CD4-positive, CD25-positive, alpha-beta regulatory T cell (primary cell): Measurements from ENCODE around the gene RPRD2. TPM values are rescaled to one million over a fixed set of nuclear protein-coding genes. Genes with fewer than 3 reads are reported as not detected.
"Not testable (repeated sequence)": the region's sequence is repeated elsewhere in the genome, so short reads cannot be mapped to it uniquely, and the experiment has no call there.

Experiments used
- ATAC-seq, 2 donors: fragments of 150-1000 bp; cut with Tn5 transposase; one replicate each; pipeline ENCODE4 v1.10.0; 2021; ENCODE audit warnings: low read depth in 2 of 2, moderate number of reproducible peaks in 2 of 2, moderate library complexity in 1 of 2
- DNase-seq, 3 donors: peaks; one replicate each; pipeline versions ENCODE4 v3.0.0 to v3.0.0-alpha.2; 2012 to 2022; ENCODE audit warnings: mixed read lengths in 1 of 3
- H3K27ac ChIP-seq: one replicate; pipeline ENCODE4 v1.7.0; 2013; ENCODE audit warnings: mild to moderate bottlenecking, low read length; ENCODE audit not compliant: insufficient read depth, poor library complexity, severe bottlenecking
- H3K27me3 ChIP-seq: one replicate; pipeline ENCODE4 v1.7.0; 2013; ENCODE audit warnings: low read length; ENCODE audit not compliant: control insufficient read depth, insufficient read depth
- H3K36me3 ChIP-seq: one replicate; pipeline ENCODE4 v1.7.0; 2013; ENCODE audit warnings: mild to moderate bottlenecking, low read length, moderate library complexity; ENCODE audit not compliant: control insufficient read depth, insufficient read depth
- H3K4me1 ChIP-seq: 2 replicates; pipeline ENCODE4 v1.7.0; 2013; ENCODE audit warnings: mild to moderate bottlenecking, low read length; ENCODE audit not compliant: insufficient read depth, control insufficient read depth, poor library complexity, severe bottlenecking
- H3K4me3 ChIP-seq: one replicate; pipeline ENCODE4 v1.7.0; 2013; ENCODE audit warnings: low read depth, mild to moderate bottlenecking, low read length, moderate library complexity
- H3K9me3 ChIP-seq, 2 experiments: 1 replicate in 1 of 2; 2 replicates in 1 of 2; pipeline ENCODE4 v1.7.0; 2013; ENCODE audit warnings: low read length in 2 of 2, mild to moderate bottlenecking in 1 of 2, moderate library complexity in 1 of 2; ENCODE audit not compliant: control insufficient read depth in 2 of 2
- H3K27ac Mint-ChIP-seq, 3 donors: one replicate each; pipeline ENCODE4 v1.8.0; 2020 to 2022; ENCODE audit warnings: mild to moderate bottlenecking in 3 of 3, mixed read lengths in 3 of 3, moderate library complexity in 2 of 3
- H3K27me3 Mint-ChIP-seq: one replicate; pipeline ENCODE4 v1.8.0; 2022; ENCODE audit warnings: mild to moderate bottlenecking, mixed read lengths
- H3K36me3 Mint-ChIP-seq: one replicate; pipeline ENCODE4 v1.8.0; 2020; ENCODE audit warnings: mixed read lengths
- H3K4me1 Mint-ChIP-seq, 4 donors: one replicate each; pipeline ENCODE4 v1.8.0; 2020 to 2022; ENCODE audit warnings: mixed read lengths in 4 of 4, mild to moderate bottlenecking in 1 of 4
- H3K4me3 Mint-ChIP-seq, 4 donors: one replicate each; pipeline ENCODE4 v1.8.0; 2020 to 2022; ENCODE audit warnings: mild to moderate bottlenecking in 4 of 4, mixed read lengths in 4 of 4, moderate library complexity in 3 of 4
- H3K9me3 Mint-ChIP-seq, 7 donors: one replicate each; pipeline ENCODE4 v1.8.0; 2020 to 2022; ENCODE audit warnings: mixed read lengths in 7 of 7, mild to moderate bottlenecking in 3 of 7, moderate library complexity in 2 of 7
- polyA plus RNA-seq, 4 donors: library from polyadenylated mRNA; unstranded; fragments of 300-500 nt; fragmentation: Illumina TruSeq; gene quantifications; one replicate each; pipeline ENCODE4 v1.2.3, GENCODE V29; 2021
- total RNA-seq: library from RNA; stranded (reverse); gene quantifications from one replicate; pipeline ENCODE4 v1.2.3, GENCODE V29; 2022

Gene RPRD2
- total RNA-seq: 51.3 TPM
- polyA plus RNA-seq: 10 to 100 TPM; 24.0 to 34.0 (median 32.5) TPM

- H3K27me3 ChIP-seq: no peaks in the 10 kb centered on the region
These were observed at the start of gene RPRD2 for GRCh38 chr1:150363426-150364230. TSS of gene RPRD2 (plus strand) at chr1:150364147. CDS start at chr1:150364715, 568 bp downstream.

GRCh38 chr1:150314691-150315090 is 49.3 kb upstream of the RPRD2 start:
- not testable (repeated sequence) for H3K4me1 ChIP-seq, DNase-seq, H3K27me3 Mint-ChIP-seq, H3K4me3 Mint-ChIP-seq, H3K9me3 ChIP-seq, H3K36me3 ChIP-seq, ATAC-seq, H3K4me3 ChIP-seq, H3K36me3 Mint-ChIP-seq, H3K27me3 ChIP-seq, H3K4me1 Mint-ChIP-seq, H3K27ac ChIP-seq, H3K9me3 Mint-ChIP-seq
- peak overlapping the region in 1 of 3 donors; percentile 33 for H3K27ac Mint-ChIP-seq

More at GRCh38 chr1:150363426-150364230, at the start of gene RPRD2:
- Histone ChIP-seq H3K36me3 (no peaks in the 10 kb centered on the region), H3K4me3 (peak within 1 kb of the TSS; percentile 100), H3K9me3 (no peaks in the 10 kb centered on the region), H3K4me1 (peaks cover 34% of the 10 kb centered on the region), H3K27ac (peak within 1 kb of the TSS; percentile 97)
- Mint-ChIP-seq H3K27ac (peak within 1 kb of the TSS; percentile 100), H3K4me1 (peaks cover 4 to 47% (median 29%) of the 10 kb centered on the region in 4 donors), H3K4me3 (peak within 1 kb of the TSS; percentile 93 to 100 (median 99)), H3K9me3 (peaks cover 0 to 5% (median 0%) of the 10 kb centered on the region in 7 donors), H3K36me3 (peaks cover 5% of the 10 kb centered on the region), H3K27me3 (peaks cover 5% of the 10 kb centered on the region)
- ATAC-seq: peak; percentile 94 to 95
- DNase-seq: peak; percentile 99 to 100 (median 100)

- peaks cover 4% of the 10 kb centered on the region for H3K36me3 Mint-ChIP-seq
- H3K4me3 ChIP-seq: peak overlapping the region; percentile 67
- H3K4me3 Mint-ChIP-seq: peak overlapping the region; percentile 95 to 100 (median 99)
- H3K9me3 Mint-ChIP-seq: no peaks in the 10 kb centered on the region
- peak overlapping the region; percentile 99 to 100 (median 99) for H3K27ac Mint-ChIP-seq
- H3K27me3 ChIP-seq: no peaks in the 10 kb centered on the region
- H3K27ac ChIP-seq: peak overlapping the region; percentile 85
- peaks cover 12% of the 10 kb centered on the region for H3K4me1 ChIP-seq
- peaks cover 11 to 37% (median 21%) of the 10 kb centered on the region in 4 donors for H3K4me1 Mint-ChIP-seq
- peak in 1 of 3 donors; percentile 9 for DNase-seq
- H3K9me3 ChIP-seq: no peaks in the 10 kb centered on the region
- no peaks in the 10 kb centered on the region for H3K27me3 Mint-ChIP-seq
- no peak for ATAC-seq
- H3K36me3 ChIP-seq: peaks cover 14% of the 10 kb centered on the region
These were observed 43.3 kb upstream of the RPRD2 start for GRCh38 chr1:150320667-150320978.

GRCh38 chr1:150321826-150322166 is 42.2 kb upstream of the RPRD2 start:
- Histone ChIP-seq H3K27me3 (no peaks in the 10 kb centered on the region), H3K27ac (peak overlapping the region; percentile 85), H3K4me1 (peaks cover 16% of the 10 kb centered on the region), H3K4me3 (peak overlapping the region; percentile 86), H3K36me3 (peaks cover 26% of the 10 kb centered on the region), H3K9me3 (no peaks in the 10 kb centered on the region)
- Mint-ChIP-seq H3K9me3 (no peaks in the 10 kb centered on the region), H3K4me1 (peaks cover 13 to 47% (median 25%) of the 10 kb centered on the region in 4 donors), H3K27me3 (no peaks in the 10 kb centered on the region), H3K4me3 (peak overlapping the region; percentile 95 to 100 (median 99)), H3K36me3 (peaks cover 13% of the 10 kb centered on the region), H3K27ac (peak overlapping the region; percentile 99 to 100 (median 99))
- DNase-seq (peak in 2 of 3 donors; percentile 27 to 33), ATAC-seq (no peak)

- peaks cover 29% of the 10 kb centered on the region for H3K36me3 ChIP-seq
- ATAC-seq (no peak), DNase-seq (peak in 1 of 3 donors; percentile 21)
- peak overlapping the region; percentile 86 to 100 (median 99) for H3K27ac Mint-ChIP-seq
- no peaks in the 10 kb centered on the region for H3K27me3 ChIP-seq
- H3K9me3 Mint-ChIP-seq: no peaks in the 10 kb centered on the region
- peaks cover 13% of the 10 kb centered on the region for H3K36me3 Mint-ChIP-seq
- H3K27me3 Mint-ChIP-seq: no peaks in the 10 kb centered on the region
- peak overlapping the region; percentile 95 to 100 (median 99) for H3K4me3 Mint-ChIP-seq
- H3K27ac ChIP-seq: peak overlapping the region; percentile 85
- peaks cover 16% of the 10 kb centered on the region for H3K4me1 ChIP-seq
- H3K9me3 ChIP-seq: no peaks in the 10 kb centered on the region
- peak overlapping the region; percentile 86 for H3K4me3 ChIP-seq
- H3K4me1 Mint-ChIP-seq: peaks cover 13 to 50% (median 26%) of the 10 kb centered on the region in 4 donors
These were observed 41.6 kb upstream of the RPRD2 start for GRCh38 chr1:150322310-150322709.

GRCh38 chr1:150332651-150333290 is 31.2 kb upstream of the RPRD2 start:
- H3K9me3 ChIP-seq: no peaks in the 10 kb centered on the region
- no peaks in the 10 kb centered on the region for H3K9me3 Mint-ChIP-seq
- peaks cover 2 to 10% (median 6%) of the 10 kb centered on the region in 4 donors for H3K4me1 Mint-ChIP-seq
- DNase-seq (no peak), ATAC-seq (no peak)
- peaks cover 41% of the 10 kb centered on the region for H3K36me3 Mint-ChIP-seq
- H3K27ac Mint-ChIP-seq: no peak overlapping the region
- no peaks in the 10 kb centered on the region for H3K27me3 Mint-ChIP-seq
- H3K36me3 ChIP-seq: peaks cover 80% of the 10 kb centered on the region
- no peak overlapping the region for H3K4me3 ChIP-seq
- no peak overlapping the region for H3K27ac ChIP-seq
- H3K4me3 Mint-ChIP-seq: no peak overlapping the region
- no peaks in the 10 kb centered on the region for H3K27me3 ChIP-seq
- no peaks in the 10 kb centered on the region for H3K4me1 ChIP-seq

GRCh38 chr1:150346316-150346715 is 17.6 kb upstream of the RPRD2 start:
- H3K36me3 ChIP-seq: peaks cover 78% of the 10 kb centered on the region
- H3K9me3 ChIP-seq: no peaks in the 10 kb centered on the region
- Mint-ChIP-seq H3K27me3 (no peaks in the 10 kb centered on the region), H3K36me3 (peaks cover 48% of the 10 kb centered on the region), H3K4me1 (no peaks in the 10 kb centered on the region), H3K9me3 (no peaks in the 10 kb centered on the region), H3K27ac (no peak overlapping the region), H3K4me3 (no peak overlapping the region)
- H3K27ac ChIP-seq: no peak overlapping the region
- no peaks in the 10 kb centered on the region for H3K27me3 ChIP-seq
- ATAC-seq (no peak), DNase-seq (no peak)
- no peak overlapping the region for H3K4me3 ChIP-seq
- no peaks in the 10 kb centered on the region for H3K4me1 ChIP-seq
